SK-N-SH (cell line): Measurements from ENCODE around the gene CDKN3. TPM values are rescaled to one million over a fixed set of nuclear protein-coding genes. Genes with fewer than 3 reads are reported as not detected.

ENCODE experiments used
- CTCF ChIA-PET: fragments of 300-600, 350-600 bp; formaldehyde crosslinking; extraction: SDS; loops from one replicate; lab custom pipeline; 2021; lab: Yijun Ruan, JAX
- POLR2A ChIA-PET: fragments of 350-600 bp; sonication (Branson Sonifier 250); formaldehyde crosslinking; extraction: SDS; loops from one replicate; lab custom pipeline; 2020; ENCODE audit warnings: antibody characterized with exemption, inconsistent platforms; lab: Yijun Ruan, JAX
- DNase-seq: peaks from one replicate; pipeline ENCODE4 v3.0.0; 2012
- H2AFZ ChIP-seq: fragments of 200-600 bp; sonication (generic); 2 replicates; pipeline ENCODE4 v1.8.1; 2016; ENCODE audit warnings: antibody characterized with exemption, mild to moderate bottlenecking, low read depth
- H3F3A ChIP-seq: fragments of 200-600 bp; sonication (generic); replicated peaks from 2 replicates; pipeline ENCODE3; 2016; ENCODE audit warnings: antibody characterized with exemption, mild to moderate bottlenecking; ENCODE audit not compliant: insufficient read depth
- H3K27ac ChIP-seq, 2 experiments: fragments of 200-500 bp in 1 of 2; fragments of 200-600 bp in 1 of 2; sonication (Bioruptor generic) in 1 of 2; sonication (generic), shearing (Covaris generic) in 1 of 2; 2 replicates each; pipeline versions ENCODE4 v1.5.1 to v1.6.1; 2014 to 2016; ENCODE audit warnings: low read depth in 2 of 2, inconsistent platforms in 1 of 2, low read length in 1 of 2, mild to moderate bottlenecking in 1 of 2, mixed read lengths in 1 of 2
- H3K27me3 ChIP-seq: fragments of 200-600 bp; sonication (generic), shearing (Covaris generic); 2 replicates; pipeline ENCODE4 v1.6.1; 2016; ENCODE audit warnings: mixed run types; ENCODE audit not compliant: insufficient read depth
- H3K36me3 ChIP-seq, 2 experiments: fragments of 200-500 bp in 1 of 2; fragments of 200-600 bp in 1 of 2; sonication (Bioruptor generic) in 1 of 2; sonication (generic) in 1 of 2; replicated peaks in 1 of 2; 2 replicates each; pipeline versions ENCODE3 to v1.5.1; 2014 to 2016; ENCODE audit warnings: low read length in 1 of 2, mild to moderate bottlenecking in 1 of 2; ENCODE audit not compliant: insufficient read depth in 2 of 2, control insufficient read depth in 1 of 2
- H3K4me1 ChIP-seq, 2 experiments: fragments of 200-500 bp in 1 of 2; fragments of 200-600 bp in 1 of 2; sonication (Bioruptor generic) in 1 of 2; sonication (generic), shearing (Covaris generic) in 1 of 2; 2 replicates each; pipeline versions ENCODE4 v1.5.1 to v1.6.1; 2014 to 2016; ENCODE audit warnings: low read depth in 1 of 2, low read length in 1 of 2, mixed run types in 1 of 2; ENCODE audit not compliant: insufficient read depth in 2 of 2, control insufficient read depth in 1 of 2
- H3K4me2 ChIP-seq: fragments of 200-600 bp; sonication (generic), shearing (Covaris generic); 2 replicates; pipeline ENCODE4 v1.6.1; 2017; ENCODE audit warnings: mixed run types
- H3K4me3 ChIP-seq, 2 experiments: fragments of 200-500 bp in 1 of 2; fragments of 200-600 bp in 1 of 2; sonication (Bioruptor generic) in 1 of 2; sonication (generic), shearing (Covaris generic) in 1 of 2; 2 replicates each; pipeline versions ENCODE4 v1.5.1 to v1.8.1; 2014 to 2016; ENCODE audit warnings: low read depth in 2 of 2, inconsistent platforms in 1 of 2, low read length in 1 of 2, mild to moderate bottlenecking in 1 of 2, mixed read lengths in 1 of 2, moderate library complexity in 1 of 2
- H3K79me2 ChIP-seq: fragments of 200-600 bp; sonication (generic); 2 replicates; pipeline ENCODE4 v1.8.1; 2017; ENCODE audit warnings: mild to moderate bottlenecking; ENCODE audit not compliant: insufficient read depth
- H3K9ac ChIP-seq: fragments of 200-600 bp; sonication (generic); 2 replicates; pipeline ENCODE4 v1.6.1; 2017; ENCODE audit warnings: mixed run types
- H3K9me2 ChIP-seq: fragments of 200-600 bp; sonication (generic); 2 replicates; pipeline ENCODE4 v1.6.1; 2017; ENCODE audit warnings: mixed run types
- H3K9me3 ChIP-seq: fragments of 200-600 bp; sonication (generic); 2 replicates; pipeline ENCODE4 v1.6.1; 2017; ENCODE audit warnings: mixed run types, mild to moderate bottlenecking, moderate library complexity
- H4K20me1 ChIP-seq: fragments of 200-600 bp; sonication (generic); 2 replicates; pipeline ENCODE4 v1.6.1; 2017; ENCODE audit warnings: mild to moderate bottlenecking, mixed run types; ENCODE audit not compliant: insufficient read depth
- CHD2 ChIP-seq: fragments of 150-350 bp; IDR thresholded peaks from 2 replicates; pipeline ENCODE4 v1.6.1; 2018; ENCODE audit warnings: low read length; ENCODE audit not compliant: partially characterized antibody
- EP300 ChIP-seq, 2 experiments: IDR thresholded peaks; 2 replicates each; pipeline versions ENCODE4 v1.4.0 to v1.6.1; 2012; ENCODE audit warnings: borderline replicate concordance in 1 of 2, low read depth in 1 of 2, low read length in 1 of 2
- EZH2phosphoT487 ChIP-seq: fragments of 200-600 bp; sonication (generic); IDR thresholded peaks from 2 replicates; pipeline ENCODE4 v1.6.1; 2017; ENCODE audit warnings: low read depth, mixed run types, mild to moderate bottlenecking, antibody characterized with exemption, moderate library complexity, borderline replicate concordance
- FOXM1 ChIP-seq: IDR thresholded peaks from 2 replicates; pipeline ENCODE4 v1.4.0; 2012; ENCODE audit warnings: low read depth, mild to moderate bottlenecking
- MEF2A ChIP-seq: IDR thresholded peaks from 2 replicates; pipeline ENCODE4 v1.4.0; 2012; ENCODE audit warnings: low read depth, borderline replicate concordance
- MXI1 ChIP-seq: IDR thresholded peaks from 2 replicates; pipeline ENCODE4 v1.6.1; 2012; ENCODE audit warnings: mild to moderate bottlenecking, low read depth, low read length, improper control_type of control experiment
- POLR2AphosphoS5 ChIP-seq: IDR thresholded peaks from 2 replicates; pipeline ENCODE4 v1.6.1; 2012; ENCODE audit warnings: low read depth, low read length
- RCOR1 ChIP-seq: fragments of 150-350 bp; IDR thresholded peaks from 2 replicates; pipeline ENCODE4 v1.6.1; 2017; ENCODE audit warnings: antibody characterized with exemption, low read length
- REST ChIP-seq: IDR thresholded peaks from 2 replicates; pipeline ENCODE4 v1.6.1; 2012; ENCODE audit warnings: mild to moderate bottlenecking, low read depth, low read length, moderate library complexity
- SIN3A ChIP-seq: IDR thresholded peaks from 2 replicates; pipeline ENCODE4 v1.6.1; 2012; ENCODE audit warnings: low read depth, mild to moderate bottlenecking, low read length, moderate library complexity, borderline replicate concordance
- TCF12 ChIP-seq: IDR thresholded peaks from 2 replicates; pipeline ENCODE4 v1.4.0; 2012
- WGBS: methylation state at CpG from one replicate; pipeline ENCODE4 v1.1.6; 2017; ENCODE audit warnings: low lambda C conversion rate; 5-methylcytosine and 5-hydroxymethylcytosine counted together
- polyA plus RNA-seq, 3 experiments: library from polyadenylated mRNA; depleted of rRNA; stranded (reverse); fragments of >200 nt; gene quantifications; 2 replicates each; pipeline ENCODE4 v1.2.3, GENCODE V29; 2012
- TF ChIP-seq, protein P1 (sequence below): fragments of 150-350 bp; IDR thresholded peaks from 2 replicates; pipeline ENCODE4 v1.6.1; 2016; ENCODE audit warnings: mild to moderate bottlenecking, low read depth, low read length
- TF ChIP-seq, protein P2 (sequence below): IDR thresholded peaks from 2 replicates; pipeline ENCODE4 v1.4.0; 2012; ENCODE audit warnings: low read depth, borderline replicate concordance
- TF ChIP-seq, protein P3 (sequence below): IDR thresholded peaks from 2 replicates; pipeline ENCODE4; 2012
- TF ChIP-seq, protein P4 (sequence below): IDR thresholded peaks from 2 replicates; pipeline ENCODE4 v1.4.0; 2012; ENCODE audit warnings: low read depth, borderline replicate concordance

CDKN3 gene
- 25.5 and 26.7 TPM in 2 replicates for polyA plus RNA-seq (2012; rRNA removed)
- 31.7 and 39.2 TPM in 2 replicates for polyA plus RNA-seq (2012; cell fraction: cytosol; rRNA removed)
- 3.9 and 5.2 TPM in 2 replicates for polyA plus RNA-seq (2012; cell fraction: nucleus; rRNA removed)

DNA sequence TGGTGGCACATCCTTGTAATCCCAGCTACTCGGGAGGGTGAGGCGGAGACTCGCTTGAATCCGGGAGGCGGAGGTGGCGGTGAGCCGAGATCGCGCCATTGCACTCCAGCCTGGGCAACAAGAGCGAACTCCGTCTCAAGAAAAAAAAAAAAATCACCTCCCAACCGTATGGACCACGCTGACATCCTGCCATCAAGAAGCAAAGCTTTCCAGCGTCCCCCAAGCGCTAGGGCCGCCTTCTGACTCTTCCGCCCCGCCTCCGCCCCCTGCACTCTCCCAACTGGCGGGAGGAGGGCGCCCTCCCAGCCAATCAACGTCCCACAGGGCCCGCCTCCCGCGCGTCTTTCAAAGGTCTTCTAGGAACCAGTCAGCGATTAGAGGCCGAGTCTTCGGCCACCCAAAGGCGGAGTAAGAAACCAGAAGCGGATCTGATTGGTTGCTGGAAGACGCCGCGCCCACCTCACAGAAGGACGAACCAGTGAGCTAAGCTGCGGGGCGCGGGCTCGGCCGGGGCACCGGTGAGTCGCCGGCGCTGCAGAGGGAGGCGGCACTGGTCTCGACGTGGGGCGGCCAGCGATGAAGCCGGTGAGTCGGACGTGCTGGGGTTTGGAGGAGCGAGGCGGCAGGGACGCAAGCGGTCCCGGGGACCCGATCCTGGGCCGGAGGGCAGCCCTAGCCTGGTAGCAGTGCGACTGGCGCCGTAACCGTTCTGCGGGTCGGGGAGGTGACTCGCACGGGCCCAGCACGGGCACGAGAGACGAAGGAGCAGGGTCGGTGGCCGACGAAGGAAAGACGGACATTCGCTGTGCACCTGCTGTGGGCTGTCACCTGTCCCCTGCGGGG, at the start of gene CDKN3:
Gene CDKN3 (plus strand): TSS at position 515 of the 843 bp plus-strand sequence. CDS start 62 bp downstream, at position 577.
- peak within 1 kb of the TSS; percentile 94 for H2AFZ ChIP-seq
- 2% methylated on average over 49 of the region's 76 CpGs for WGBS
- TF ChIP-seq, protein P1, sequence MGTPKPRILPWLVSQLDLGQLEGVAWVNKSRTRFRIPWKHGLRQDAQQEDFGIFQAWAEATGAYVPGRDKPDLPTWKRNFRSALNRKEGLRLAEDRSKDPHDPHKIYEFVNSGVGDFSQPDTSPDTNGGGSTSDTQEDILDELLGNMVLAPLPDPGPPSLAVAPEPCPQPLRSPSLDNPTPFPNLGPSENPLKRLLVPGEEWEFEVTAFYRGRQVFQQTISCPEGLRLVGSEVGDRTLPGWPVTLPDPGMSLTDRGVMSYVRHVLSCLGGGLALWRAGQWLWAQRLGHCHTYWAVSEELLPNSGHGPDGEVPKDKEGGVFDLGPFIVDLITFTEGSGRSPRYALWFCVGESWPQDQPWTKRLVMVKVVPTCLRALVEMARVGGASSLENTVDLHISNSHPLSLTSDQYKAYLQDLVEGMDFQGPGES = peak; percentile 84
- TF ChIP-seq, protein P2, sequence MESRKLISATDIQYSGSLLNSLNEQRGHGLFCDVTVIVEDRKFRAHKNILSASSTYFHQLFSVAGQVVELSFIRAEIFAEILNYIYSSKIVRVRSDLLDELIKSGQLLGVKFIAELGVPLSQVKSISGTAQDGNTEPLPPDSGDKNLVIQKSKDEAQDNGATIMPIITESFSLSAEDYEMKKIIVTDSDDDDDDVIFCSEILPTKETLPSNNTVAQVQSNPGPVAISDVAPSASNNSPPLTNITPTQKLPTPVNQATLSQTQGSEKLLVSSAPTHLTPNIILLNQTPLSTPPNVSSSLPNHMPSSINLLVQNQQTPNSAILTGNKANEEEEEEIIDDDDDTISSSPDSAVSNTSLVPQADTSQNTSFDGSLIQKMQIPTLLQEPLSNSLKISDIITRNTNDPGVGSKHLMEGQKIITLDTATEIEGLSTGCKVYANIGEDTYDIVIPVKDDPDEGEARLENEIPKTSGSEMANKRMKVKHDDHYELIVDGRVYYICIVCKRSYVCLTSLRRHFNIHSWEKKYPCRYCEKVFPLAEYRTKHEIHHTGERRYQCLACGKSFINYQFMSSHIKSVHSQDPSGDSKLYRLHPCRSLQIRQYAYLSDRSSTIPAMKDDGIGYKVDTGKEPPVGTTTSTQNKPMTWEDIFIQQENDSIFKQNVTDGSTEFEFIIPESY = no peak
- no peak for TF ChIP-seq SIN3A
- no peak for TF ChIP-seq MEF2A
- peak; percentile 100 for TF ChIP-seq FOXM1
- TF ChIP-seq RCOR1 = no peak
- peak; percentile 67 for TF ChIP-seq MXI1
- TF ChIP-seq EZH2phosphoT487 = no peak
- peak; percentile 76 for TF ChIP-seq POLR2AphosphoS5
- TF ChIP-seq REST = no peak
- TF ChIP-seq, protein P3, sequence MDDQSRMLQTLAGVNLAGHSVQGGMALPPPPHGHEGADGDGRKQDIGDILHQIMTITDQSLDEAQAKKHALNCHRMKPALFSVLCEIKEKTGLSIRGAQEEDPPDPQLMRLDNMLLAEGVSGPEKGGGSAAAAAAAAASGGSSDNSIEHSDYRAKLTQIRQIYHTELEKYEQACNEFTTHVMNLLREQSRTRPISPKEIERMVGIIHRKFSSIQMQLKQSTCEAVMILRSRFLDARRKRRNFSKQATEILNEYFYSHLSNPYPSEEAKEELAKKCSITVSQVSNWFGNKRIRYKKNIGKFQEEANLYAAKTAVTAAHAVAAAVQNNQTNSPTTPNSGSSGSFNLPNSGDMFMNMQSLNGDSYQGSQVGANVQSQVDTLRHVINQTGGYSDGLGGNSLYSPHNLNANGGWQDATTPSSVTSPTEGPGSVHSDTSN = peak; percentile 77
- TF ChIP-seq EP300 (IDR thresholded peaks at IDR 0.05; ENCODE audit: borderline replicate concordance in 1 of 2, low read depth in 1 of 2, low read length in 1 of 2) = no peak
- TF ChIP-seq, protein P4, sequence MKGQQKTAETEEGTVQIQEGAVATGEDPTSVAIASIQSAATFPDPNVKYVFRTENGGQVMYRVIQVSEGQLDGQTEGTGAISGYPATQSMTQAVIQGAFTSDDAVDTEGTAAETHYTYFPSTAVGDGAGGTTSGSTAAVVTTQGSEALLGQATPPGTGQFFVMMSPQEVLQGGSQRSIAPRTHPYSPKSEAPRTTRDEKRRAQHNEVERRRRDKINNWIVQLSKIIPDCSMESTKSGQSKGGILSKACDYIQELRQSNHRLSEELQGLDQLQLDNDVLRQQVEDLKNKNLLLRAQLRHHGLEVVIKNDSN = no peak
- peak; percentile 68 for TF ChIP-seq CHD2
- TF ChIP-seq TCF12 = no peak
- TF ChIP-seq, all 33 proteins: peak for 6
- ChIA-PET POLR2A (interaction anchor here (1.0 kb wide), 1 partner anchor 91 kb away, joined by 4 read pairs; no protein-coding TSS in a partner anchor), CTCF (interaction anchor here (1.0 to 1.7 kb wide), 7 partner anchors 11 to 222 kb away, joined by 3 to 5 read pairs (median 3); no protein-coding TSS in a partner anchor)
- Histone ChIP-seq H3K4me2 (peak within 1 kb of the TSS; percentile 85), H3K79me2 (peaks cover 25% of the 10 kb centered on the region; the same call in 1 of the 2 replicates), H3K4me3 (peak within 1 kb of the TSS; percentile 75 to 94), H3K27me3 (no peaks in the 10 kb centered on the region), H3K36me3 (peaks cover 0 to 14% of the 10 kb centered on the region in 2 experiments), H4K20me1 (no peaks in the 10 kb centered on the region), H3K9me3 (no peaks in the 10 kb centered on the region), H3K9me2 (no peaks in the 10 kb centered on the region), H3K27ac (peak within 1 kb of the TSS in 1 of 2 experiments; percentile 42; a peak in 3 of 4 replicates), H3K9ac (peak within 1 kb of the TSS; percentile 74), H3K4me1 (peaks cover 5 to 18% of the 10 kb centered on the region in 2 experiments; a peak in 2 of 4 replicates), H3F3A (peaks cover 14% of the 10 kb centered on the region)
- DNase-seq = peak; percentile 96
